Hepatocyte (in vitro differentiated cells): ENCODE measurements around the gene ITM2C. TPM values are rescaled to one million over a fixed set of nuclear protein-coding genes. Genes with fewer than 3 reads are reported as not detected.
A peak's percentile ranks its signal among the peaks of the same experiment; 100 is the strongest.

Experiments used
- DNase-seq: peaks from one replicate; pipeline ENCODE4 v3.0.0-alpha.2; 2016; ENCODE audit warnings: low spot score
- H2AFZ ChIP-seq: fragments of 200-600 bp; sonication (generic); 2 replicates; pipeline ENCODE4 v1.6.0; 2016; ENCODE audit warnings: antibody characterized with exemption, mild to moderate bottlenecking
- H3K27ac ChIP-seq: fragments of 200-600 bp; sonication (generic); 2 replicates; pipeline ENCODE4 v1.5.1; 2016; ENCODE audit warnings: mild to moderate bottlenecking
- H3K27me3 ChIP-seq: fragments of 200-600 bp; sonication (generic); 2 replicates; pipeline ENCODE4 v1.6.1; 2016
- H3K36me3 ChIP-seq: fragments of 200-600 bp; sonication (generic); replicated peaks from 2 replicates; pipeline ENCODE4 v1.5.1; 2016; ENCODE audit warnings: low read depth; ENCODE audit not compliant: insufficient read depth
- H3K4me1 ChIP-seq: fragments of 200-600 bp; sonication (generic); 2 replicates; pipeline ENCODE4 v1.5.1; 2016; ENCODE audit warnings: mild to moderate bottlenecking, moderate library complexity; ENCODE audit not compliant: insufficient read depth
- H3K4me2 ChIP-seq: fragments of 200-600 bp; sonication (generic); 2 replicates; pipeline ENCODE4 v1.6.0; 2016
- H3K4me3 ChIP-seq: fragments of 200-600 bp; sonication (generic); 2 replicates; pipeline ENCODE4 v1.5.1; 2016; ENCODE audit warnings: mild to moderate bottlenecking
- H3K79me2 ChIP-seq: fragments of 200-600 bp; sonication (generic); 2 replicates; pipeline ENCODE4 v1.6.0; 2017; ENCODE audit warnings: mild to moderate bottlenecking
- H3K9me2 ChIP-seq: fragments of 200-600 bp; sonication (generic); replicated peaks from 2 replicates; pipeline ENCODE4 v1.6.0; 2017; ENCODE audit warnings: mild to moderate bottlenecking; ENCODE audit not compliant: insufficient read depth
- H3K9me3 ChIP-seq: fragments of 200-600 bp; sonication (generic); 2 replicates; pipeline ENCODE4 v1.5.1; 2016; ENCODE audit warnings: low read depth, mild to moderate bottlenecking
- H4K20me1 ChIP-seq: fragments of 200-600 bp; sonication (generic); 2 replicates; pipeline ENCODE4 v1.6.0; 2016; ENCODE audit warnings: mild to moderate bottlenecking; ENCODE audit not compliant: insufficient read depth, poor library complexity, severe bottlenecking
- EZH2 ChIP-seq: fragments of 200-600 bp; sonication (generic); IDR thresholded peaks from 2 replicates; pipeline ENCODE4 v1.6.1; 2016; ENCODE audit warnings: antibody characterized with exemption, mild to moderate bottlenecking, borderline replicate concordance
- EZH2phosphoT487 ChIP-seq: fragments of 200-600 bp; sonication (generic); IDR thresholded peaks from one replicate; pipeline ENCODE4 v1.6.1; 2018; ENCODE audit warnings: antibody characterized with exemption, mild to moderate bottlenecking, low read depth, moderate library complexity; ENCODE audit not compliant: unreplicated experiment, severe bottlenecking
- WGBS: methylation state at CpG from one replicate; pipeline ENCODE4 v1.1.6; 2016; ENCODE audit warnings: low lambda C conversion rate; ENCODE audit errors: missing lambda C conversion rate; 5-methylcytosine and 5-hydroxymethylcytosine counted together
- polyA plus RNA-seq: library from polyadenylated mRNA; unstranded; fragments of >200 nt; fragmentation: Nextera tagmentation; extraction: Ambion mirVana; gene quantifications from 2 replicates; pipeline ENCODE4 v1.2.1, GENCODE V29; 2016
- total RNA-seq: library from RNA; depleted of rRNA; stranded (reverse); fragments of >200 nt; gene quantifications from 2 replicates; pipeline ENCODE4 v1.2.3, GENCODE V29; 2014
- TF ChIP-seq, protein P1 (sequence below): fragments of 200-600 bp; sonication (generic); IDR thresholded peaks from 2 replicates; pipeline ENCODE4 v1.5.1; 2016; ENCODE audit warnings: antibody characterized with exemption, mild to moderate bottlenecking; ENCODE audit not compliant: poor library complexity

ITM2C gene
- total and polyA plus RNA-seq, 2 experiments from 2014 or later: 485 to 537 TPM

DNA sequence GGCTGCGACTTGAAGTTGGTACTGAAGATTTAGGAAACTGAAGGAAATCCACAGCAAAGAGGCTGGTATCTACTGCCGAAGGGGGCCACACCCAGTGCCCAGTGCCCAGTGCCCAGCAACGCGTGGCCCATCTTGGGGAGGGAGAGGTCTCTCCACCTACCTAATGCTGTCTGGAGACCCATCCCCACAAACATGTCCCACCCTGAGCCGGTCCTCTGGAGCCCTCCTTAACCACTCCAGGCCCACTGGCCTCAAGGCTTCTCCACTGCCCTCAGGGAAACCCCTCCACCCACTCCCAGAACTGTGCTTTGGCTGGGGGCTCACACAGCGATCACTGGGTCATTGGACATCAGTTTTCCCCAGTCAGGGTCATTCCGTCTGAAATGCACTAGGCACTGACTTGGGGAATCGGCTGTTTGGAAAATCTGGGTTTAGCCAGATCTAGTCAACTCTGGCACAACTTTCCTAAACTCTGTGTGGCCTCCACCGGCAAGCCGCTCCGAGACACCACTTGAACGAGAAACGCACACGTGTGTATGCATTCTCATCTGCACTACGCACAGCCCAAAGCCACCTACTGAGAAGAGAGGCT lies 40.2 kb downstream of the ITM2C start:
- Histone ChIP-seq H3K4me3 (no peak overlapping the region), H3K27me3 (peaks cover 2% of the 10 kb centered on the region), H3K9me3 (no peaks in the 10 kb centered on the region), H3K27ac (no peak overlapping the region), H3K4me2 (no peak overlapping the region), H3K79me2 (no peaks in the 10 kb centered on the region), H3K4me1 (no peaks in the 10 kb centered on the region), H4K20me1 (no peaks in the 10 kb centered on the region), H2AFZ (no peak overlapping the region), H3K9me2 (no peaks in the 10 kb centered on the region), H3K36me3 (no peaks in the 10 kb centered on the region)
- DNase-seq: no peak
- TF ChIP-seq EZH2phosphoT487 (no peak), EZH2 (no peak)
- TF ChIP-seq, protein P1, sequence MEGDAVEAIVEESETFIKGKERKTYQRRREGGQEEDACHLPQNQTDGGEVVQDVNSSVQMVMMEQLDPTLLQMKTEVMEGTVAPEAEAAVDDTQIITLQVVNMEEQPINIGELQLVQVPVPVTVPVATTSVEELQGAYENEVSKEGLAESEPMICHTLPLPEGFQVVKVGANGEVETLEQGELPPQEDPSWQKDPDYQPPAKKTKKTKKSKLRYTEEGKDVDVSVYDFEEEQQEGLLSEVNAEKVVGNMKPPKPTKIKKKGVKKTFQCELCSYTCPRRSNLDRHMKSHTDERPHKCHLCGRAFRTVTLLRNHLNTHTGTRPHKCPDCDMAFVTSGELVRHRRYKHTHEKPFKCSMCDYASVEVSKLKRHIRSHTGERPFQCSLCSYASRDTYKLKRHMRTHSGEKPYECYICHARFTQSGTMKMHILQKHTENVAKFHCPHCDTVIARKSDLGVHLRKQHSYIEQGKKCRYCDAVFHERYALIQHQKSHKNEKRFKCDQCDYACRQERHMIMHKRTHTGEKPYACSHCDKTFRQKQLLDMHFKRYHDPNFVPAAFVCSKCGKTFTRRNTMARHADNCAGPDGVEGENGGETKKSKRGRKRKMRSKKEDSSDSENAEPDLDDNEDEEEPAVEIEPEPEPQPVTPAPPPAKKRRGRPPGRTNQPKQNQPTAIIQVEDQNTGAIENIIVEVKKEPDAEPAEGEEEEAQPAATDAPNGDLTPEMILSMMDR: no peak
- WGBS: 78% methylated on average over 15 of the region's 15 CpGs

DNA sequence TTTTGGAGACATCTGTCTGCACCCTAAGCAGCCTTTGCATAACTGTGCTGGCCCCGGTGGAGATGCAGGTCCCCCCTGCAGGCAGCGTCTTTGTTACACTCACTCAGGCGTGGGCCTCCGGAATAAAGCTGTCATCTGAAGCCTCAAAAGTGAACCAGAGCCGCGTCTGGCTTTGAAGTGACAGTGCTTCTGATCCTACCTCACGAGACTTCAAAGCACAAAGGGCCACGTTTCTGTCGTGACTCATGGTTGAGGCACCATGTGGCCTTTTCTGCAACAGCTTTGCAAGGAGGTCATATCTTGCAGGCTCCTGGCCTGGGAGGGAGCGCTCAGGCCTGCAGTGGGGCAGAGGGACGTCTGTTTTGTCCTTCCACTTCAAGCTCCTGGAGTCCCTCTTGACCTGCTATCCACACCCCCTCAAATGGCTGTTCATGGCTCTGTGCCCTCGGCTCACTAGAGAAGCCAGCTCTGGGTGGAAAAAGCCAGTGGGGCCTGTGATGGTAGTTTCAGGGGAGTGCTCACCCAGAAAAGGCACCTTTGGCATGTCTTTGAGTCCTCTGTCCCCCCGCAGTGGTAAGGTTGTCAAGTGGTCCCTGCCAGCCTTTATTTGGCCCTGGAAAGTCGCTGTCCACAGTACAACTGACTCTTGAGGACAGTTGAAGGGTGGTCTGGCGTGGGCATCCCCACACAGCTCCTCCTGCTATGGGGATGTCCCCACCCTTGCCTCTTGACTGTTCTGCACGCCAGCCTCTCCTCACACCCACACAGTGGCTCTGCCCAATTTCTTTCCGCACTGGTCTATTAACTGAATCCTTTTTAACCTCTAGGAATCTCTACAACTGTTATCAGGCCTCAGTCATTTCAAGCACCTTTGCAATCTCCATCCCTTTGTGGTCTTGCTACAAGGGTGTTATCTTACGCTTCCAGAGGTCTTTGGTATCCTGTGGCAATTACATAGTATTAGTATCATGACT lies 41.0 kb downstream of the ITM2C start:
- no peak overlapping the region for H2AFZ ChIP-seq
- no peak overlapping the region for H3K4me3 ChIP-seq
- no peaks in the 10 kb centered on the region for H3K27me3 ChIP-seq
- no peaks in the 10 kb centered on the region for H3K36me3 ChIP-seq
- peak; percentile 35 for DNase-seq
- H3K27ac ChIP-seq: no peak overlapping the region
- no peaks in the 10 kb centered on the region for H3K79me2 ChIP-seq
- H3K4me1 ChIP-seq: no peaks in the 10 kb centered on the region
- H3K4me2 ChIP-seq: no peak overlapping the region
- no peaks in the 10 kb centered on the region for H4K20me1 ChIP-seq
- H3K9me2 ChIP-seq: no peaks in the 10 kb centered on the region
- no peaks in the 10 kb centered on the region for H3K9me3 ChIP-seq
- TF ChIP-seq, protein P1: no peak
- TF ChIP-seq EZH2phosphoT487 (no peak), EZH2 (no peak)
- 47% methylated on average over 18 of the region's 18 CpGs for WGBS

DNA sequence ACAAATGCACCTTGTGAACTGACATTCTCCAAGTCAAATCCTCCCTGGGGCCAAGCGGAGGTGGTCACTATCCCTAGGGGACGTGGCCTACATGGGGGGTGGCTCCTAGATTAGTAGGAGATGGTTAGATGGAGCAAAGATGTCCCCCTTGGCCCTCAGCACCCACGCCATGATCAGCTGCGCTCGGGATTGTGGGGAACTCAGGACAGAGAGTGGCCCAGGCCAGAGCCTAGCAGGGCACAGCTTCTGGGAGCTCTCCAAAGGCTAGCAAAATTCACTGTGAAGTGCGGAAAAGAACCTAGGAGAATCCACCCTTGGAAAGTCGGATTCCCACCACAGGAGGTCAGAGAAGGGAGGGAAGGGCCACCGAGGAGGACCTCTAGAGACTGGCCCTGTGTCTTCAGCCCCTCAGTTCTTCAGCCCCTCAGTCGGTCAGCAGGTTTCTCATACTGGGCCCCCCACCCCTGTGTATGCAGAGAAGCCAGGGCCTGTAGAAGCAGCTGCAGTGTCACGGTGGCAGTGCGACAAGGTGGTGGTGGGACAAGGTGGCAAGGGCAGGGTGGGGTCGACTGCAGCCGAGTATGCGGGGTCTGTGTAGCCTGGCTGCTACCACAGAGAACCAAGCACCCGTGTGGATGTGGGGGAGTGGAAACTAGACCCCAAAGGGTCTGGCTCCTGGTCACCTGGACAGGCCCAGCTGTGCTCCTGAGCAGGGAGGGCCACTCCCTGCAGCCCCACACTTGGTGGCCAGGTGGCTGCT lies 41.9 kb downstream of the ITM2C start:
- H3K27me3 ChIP-seq: no peaks in the 10 kb centered on the region
- H2AFZ ChIP-seq: no peak overlapping the region
- no peak for DNase-seq
- H3K4me1 ChIP-seq: no peaks in the 10 kb centered on the region
- H3K27ac ChIP-seq: no peak overlapping the region
- no peaks in the 10 kb centered on the region for H3K79me2 ChIP-seq
- H3K4me3 ChIP-seq: no peak overlapping the region
- H3K36me3 ChIP-seq: no peaks in the 10 kb centered on the region
- TF ChIP-seq EZH2: no peak
- TF ChIP-seq, protein P1: no peak
- no peak for TF ChIP-seq EZH2phosphoT487
- 93% methylated on average over 15 of the region's 15 CpGs for WGBS
- H3K4me2 ChIP-seq: no peak overlapping the region
- no peaks in the 10 kb centered on the region for H4K20me1 ChIP-seq
- H3K9me3 ChIP-seq: no peaks in the 10 kb centered on the region
- no peaks in the 10 kb centered on the region for H3K9me2 ChIP-seq
